Measurements from ENCODE around the gene SLC24A3. TPM values are rescaled to one million over a fixed set of nuclear protein-coding genes. Genes with fewer than 3 reads are reported as not detected.

Gene SLC24A3
- total RNA-seq, 1 experiment from 2014 or later = 0.04 TPM

- no peak for DNase-seq (ENCODE audit: low spot score)
Observed at GRCh38 chr20:19426356-19426755, 213.9 kb downstream of the SLC24A3 start.

- DNase-seq (ENCODE audit: low spot score) = no peak
Observed at GRCh38 chr20:19427480-19427879, 215.0 kb downstream of the SLC24A3 start.

DNA sequence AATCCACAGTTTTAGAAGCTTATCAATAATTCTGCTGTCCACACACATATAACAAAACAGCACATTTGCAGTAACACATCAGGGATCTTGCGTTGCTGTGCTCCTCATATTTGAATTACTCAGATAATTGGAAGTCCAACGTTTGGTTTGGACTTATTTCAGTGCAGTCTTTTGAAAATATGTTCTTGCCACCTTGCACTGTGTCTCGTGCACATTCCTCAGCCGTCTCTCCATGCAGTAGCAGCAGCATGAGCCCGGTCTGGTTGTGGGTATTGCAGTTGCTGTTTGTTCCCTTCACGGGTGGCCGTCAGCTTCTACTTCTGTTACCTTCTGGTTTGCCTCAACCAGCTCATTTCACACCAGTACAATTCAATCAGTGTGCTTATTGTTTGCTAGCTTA, 215.5 kb downstream of the SLC24A3 start:
- no peak for DNase-seq (ENCODE audit: low spot score)

GRCh38 chr20:19428324-19428723, 215.9 kb downstream of the SLC24A3 start:
- no peak for DNase-seq (ENCODE audit: low spot score)

- no peak for DNase-seq (ENCODE audit: low spot score)
Observed at GRCh38 chr20:19429538-19429937, 217.1 kb downstream of the SLC24A3 start.

DNA sequence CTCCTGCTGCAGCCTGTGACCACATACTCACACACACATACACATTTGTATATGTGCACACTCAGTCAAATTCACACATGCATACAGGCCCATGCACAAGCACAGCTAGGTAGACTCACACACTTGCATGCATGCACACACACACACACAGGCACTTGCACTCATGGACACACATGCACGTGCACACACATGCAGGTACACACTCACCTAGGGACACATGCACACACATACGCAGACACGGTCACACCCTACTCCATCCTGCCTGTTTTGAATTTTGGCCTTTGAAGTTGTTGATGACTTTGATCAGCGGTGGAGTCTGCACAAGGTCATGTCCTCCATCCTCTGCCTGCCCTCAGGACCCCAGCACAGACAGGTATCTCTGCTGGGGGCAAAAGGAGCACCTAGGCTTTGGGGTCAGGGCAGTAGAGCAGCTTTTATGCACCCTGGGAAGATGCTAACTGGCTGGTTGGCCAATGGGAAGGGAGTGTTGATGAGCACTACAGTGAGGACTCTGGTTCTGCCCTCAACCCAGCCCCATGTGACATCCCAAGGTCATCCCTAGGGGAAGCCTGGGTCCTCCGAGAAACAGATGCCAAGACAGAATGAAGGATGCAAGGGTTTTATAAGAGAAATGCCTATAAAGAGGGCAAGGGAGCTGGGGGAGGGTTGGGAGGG, 218.3 kb downstream of the SLC24A3 start:
- DNase-seq (ENCODE audit: low spot score) = no peak

DNA sequence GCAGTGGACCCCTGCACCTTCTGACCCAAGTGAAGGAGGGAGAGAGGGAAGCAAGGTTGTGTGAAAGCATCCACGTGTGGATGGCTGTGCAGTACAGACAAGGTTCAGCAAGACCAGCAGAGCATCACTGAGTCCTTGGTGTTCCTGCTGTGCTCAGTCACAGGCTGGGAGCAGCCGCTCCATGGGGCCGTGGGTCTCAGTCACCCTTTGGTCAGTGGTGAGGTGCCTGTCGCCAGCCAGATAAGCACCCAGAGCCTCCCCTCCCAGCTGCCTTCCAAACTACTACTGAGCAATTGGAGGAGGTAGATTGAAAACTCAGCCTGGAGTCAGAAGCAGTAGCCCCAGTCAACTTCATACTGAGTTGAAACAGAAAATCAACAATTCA, 218.9 kb downstream of the SLC24A3 start:
- no peak for DNase-seq (ENCODE audit: low spot score)

DNA sequence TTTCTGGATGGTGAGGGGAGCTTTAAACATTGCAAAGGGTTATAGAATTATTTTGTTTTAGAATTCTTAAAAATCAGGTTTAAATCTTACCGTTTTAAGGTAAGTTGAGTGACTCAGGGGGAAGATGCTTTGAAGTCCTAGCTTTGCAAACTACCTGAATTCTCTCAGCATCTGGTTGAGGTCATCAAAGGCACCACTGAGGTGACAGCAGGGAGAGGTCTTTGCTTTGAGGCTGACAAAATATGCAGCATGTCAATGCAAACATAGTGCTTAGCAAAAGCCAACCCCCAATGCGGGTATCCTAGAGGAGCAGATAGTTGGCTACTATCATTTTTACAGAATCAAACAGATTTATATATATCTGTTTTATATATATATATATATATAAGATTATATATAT, 219.5 kb downstream of the SLC24A3 start:
- no peak for DNase-seq (ENCODE audit: low spot score)

- DNase-seq (ENCODE audit: low spot score) = no peak
Observed at GRCh38 chr20:19433371-19434350, 221.2 kb downstream of the SLC24A3 start.

GRCh38 chr20:19435316-19435715, 222.9 kb downstream of the SLC24A3 start:
- DNase-seq (ENCODE audit: low spot score) = no peak

DNA sequence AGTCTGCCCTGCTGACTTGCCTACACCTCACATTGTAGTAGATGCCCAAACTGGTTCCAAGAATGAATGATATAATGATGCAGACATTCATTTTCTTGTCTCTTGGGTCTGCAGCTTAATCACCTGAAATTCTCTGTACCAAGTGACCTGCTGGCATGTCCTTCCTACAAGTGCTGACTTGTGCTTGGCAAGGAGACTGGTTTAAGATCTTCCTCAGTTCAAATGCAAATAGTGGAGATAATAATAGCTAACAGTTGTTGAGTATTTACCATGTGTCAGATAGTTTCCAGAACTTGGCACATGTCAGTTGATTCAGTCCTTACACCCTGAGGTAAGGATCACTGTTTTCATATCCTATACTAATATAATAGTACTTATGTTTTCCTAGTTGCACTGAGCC, 223.4 kb downstream of the SLC24A3 start:
- DNase-seq (ENCODE audit: low spot score) = no peak

GRCh38 chr20:19438488-19438887, 226.0 kb downstream of the SLC24A3 start:
- no peak for DNase-seq (ENCODE audit: low spot score)

DNA sequence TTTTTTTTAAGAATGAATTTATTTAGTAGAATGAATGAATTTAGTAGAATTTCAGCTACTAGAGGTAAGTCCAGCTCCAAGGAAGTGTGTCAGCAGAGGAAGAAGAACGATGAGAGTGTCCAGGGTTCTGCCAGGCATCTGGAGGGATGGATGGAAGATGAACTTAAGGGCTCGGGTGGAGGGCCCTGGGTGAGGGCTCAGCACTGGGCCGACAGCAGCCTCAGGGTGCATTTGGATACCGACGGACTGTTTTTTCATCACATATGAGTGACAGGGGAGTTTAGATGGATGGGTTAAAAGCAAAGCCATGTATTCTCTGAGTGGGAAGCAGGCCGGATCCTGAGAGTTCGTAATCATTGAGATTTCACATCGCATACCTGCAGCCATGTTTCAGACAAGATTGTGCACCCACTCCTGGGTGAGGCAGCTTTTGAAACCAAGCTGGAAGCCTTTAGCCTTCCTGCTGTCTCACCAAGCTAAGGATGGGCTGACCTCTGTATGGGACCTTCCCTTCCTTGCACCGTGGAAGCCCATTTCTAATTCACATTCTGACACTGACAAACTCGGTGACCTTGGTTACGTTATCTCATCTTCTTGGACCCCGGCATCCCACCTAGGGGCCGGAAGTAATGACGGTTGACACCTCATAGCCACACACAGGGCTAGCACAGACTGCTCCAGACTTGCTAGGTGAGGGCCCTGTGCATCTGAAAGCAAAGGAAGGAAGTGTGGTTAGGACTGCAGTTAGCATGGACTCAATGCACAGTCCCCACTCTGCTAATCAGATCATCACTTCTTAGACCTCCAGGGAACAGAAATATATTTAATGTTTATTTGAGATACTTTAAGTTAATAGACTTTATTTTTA, 228.5 kb downstream of the SLC24A3 start:
- no peak for DNase-seq (ENCODE audit: low spot score)

DNA sequence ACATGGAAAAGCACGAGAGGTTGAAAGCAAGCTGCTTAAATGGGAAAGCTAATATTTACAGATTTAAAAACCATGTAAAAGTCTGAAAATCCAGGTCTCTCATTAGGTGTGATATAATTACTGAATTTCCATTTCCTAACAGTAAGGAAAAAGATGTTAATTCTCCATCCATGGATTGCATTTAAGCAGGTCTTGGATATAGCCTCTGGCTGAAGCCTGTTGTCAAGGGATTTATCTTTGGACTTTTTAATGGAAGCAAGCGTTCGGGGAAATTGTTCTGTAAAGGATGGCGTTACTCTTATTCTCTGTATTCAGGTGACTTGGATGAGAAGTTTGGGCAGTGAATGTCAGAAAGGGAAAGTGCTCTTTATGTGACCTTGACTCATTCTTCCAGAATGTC, 233.8 kb downstream of the SLC24A3 start:
- no peak for DNase-seq (ENCODE audit: low spot score)

DNA sequence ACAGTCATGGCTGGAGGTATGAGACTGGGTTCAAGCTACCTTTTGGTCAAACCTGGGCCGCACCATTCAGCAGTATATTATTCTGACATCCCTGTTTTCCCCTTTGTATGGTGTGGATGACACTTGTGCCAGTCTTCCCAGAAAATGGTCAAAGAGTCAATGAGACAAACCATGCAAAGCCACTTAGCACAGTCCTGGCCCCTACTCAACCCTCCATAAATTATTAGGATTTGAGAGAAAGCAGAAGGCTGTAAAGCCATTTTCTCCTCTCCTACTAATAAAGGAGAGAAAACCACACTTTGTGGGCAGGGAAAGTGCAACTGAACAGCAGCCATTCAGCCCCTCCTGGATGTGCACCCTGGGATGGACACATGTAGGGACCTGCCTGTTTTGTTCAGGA, 236.2 kb downstream of the SLC24A3 start:
- DNase-seq (ENCODE audit: low spot score) = no peak

DNA sequence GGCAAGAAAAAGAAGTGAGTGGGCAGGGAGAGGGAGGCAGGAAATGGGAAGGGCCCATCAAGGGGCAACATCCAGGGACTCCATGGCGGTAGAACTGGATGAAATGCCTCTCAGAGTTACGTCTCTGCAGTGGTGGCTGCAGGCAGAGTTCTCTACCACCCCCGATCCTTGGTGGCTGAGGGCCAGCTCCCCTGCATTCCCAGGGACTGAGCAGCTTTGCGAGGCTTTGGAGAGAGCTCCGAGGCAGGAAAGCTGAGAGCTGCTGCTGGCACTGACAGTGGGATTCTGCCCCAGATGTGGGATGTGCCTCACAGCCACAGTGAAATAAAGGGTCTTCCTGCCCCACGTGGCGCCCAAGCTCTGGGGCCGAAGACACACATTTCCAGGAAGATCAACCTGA, 236.6 kb downstream of the SLC24A3 start:
- DNase-seq (ENCODE audit: low spot score) = no peak

GRCh38 chr20:19451231-19451922, 238.9 kb downstream of the SLC24A3 start:
- DNase-seq (ENCODE audit: low spot score) = no peak

DNA sequence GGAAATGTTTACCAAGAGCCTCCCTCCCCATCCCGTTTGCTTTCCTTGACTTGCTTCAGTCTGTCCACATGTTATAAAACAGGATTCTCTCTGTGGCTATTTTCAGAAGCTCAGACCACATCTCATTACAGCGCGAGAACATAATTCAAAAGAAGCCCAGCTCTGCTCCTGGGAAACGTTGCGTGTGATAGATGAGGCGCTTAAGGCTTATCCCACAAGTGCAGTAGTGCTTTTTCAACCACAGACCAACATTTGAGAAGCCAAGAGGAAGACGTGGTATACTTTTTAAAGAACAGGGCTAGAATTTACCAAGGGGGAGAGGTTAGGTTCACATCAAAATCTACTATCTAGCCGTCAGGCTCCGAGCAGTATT, 239.5 kb downstream of the SLC24A3 start:
- no peak for DNase-seq (ENCODE audit: low spot score)

GRCh38 chr20:19453410-19453809, 241.0 kb downstream of the SLC24A3 start:
- no peak for DNase-seq (ENCODE audit: low spot score)

GRCh38 chr20:19453862-19454261, 241.4 kb downstream of the SLC24A3 start:
- DNase-seq (ENCODE audit: low spot score) = no peak

GRCh38 chr20:19456595-19457395, 244.4 kb downstream of the SLC24A3 start:
- DNase-seq (ENCODE audit: low spot score) = no peak
